Activated effector memory CD4-positive, alpha-beta T cell treated with anti-CD3 and anti-CD28 coated beads, Interleukin-2, amount 50 U/mL, for 16 hours (primary cell): ENCODE measurements around the gene HTD2.

Source experiments
- DNase-seq: peaks from one replicate; pipeline ENCODE4 v3.0.0-alpha.2; 2020

HTD2 gene

DNA sequence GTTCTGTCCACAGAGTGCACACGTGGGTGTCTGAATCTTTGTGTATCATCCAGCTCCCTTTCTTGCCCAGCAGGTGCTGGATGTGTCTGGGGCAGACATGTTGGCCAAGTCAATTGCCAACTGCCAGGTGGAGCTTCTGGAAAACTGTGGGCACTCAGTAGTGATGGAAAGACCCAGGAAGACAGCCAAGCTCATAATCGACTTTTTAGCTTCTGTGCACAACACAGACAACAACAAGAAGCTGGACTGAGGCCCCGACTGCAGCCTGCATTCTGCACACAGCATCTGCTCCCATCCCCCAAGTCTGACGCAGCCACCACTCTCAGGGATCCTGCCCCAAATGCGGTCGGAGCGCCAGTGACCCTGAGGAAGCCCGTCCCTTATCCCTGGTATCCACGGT, 12.8 kb upstream of the HTD2 start:
- no peak for DNase-seq

DNA sequence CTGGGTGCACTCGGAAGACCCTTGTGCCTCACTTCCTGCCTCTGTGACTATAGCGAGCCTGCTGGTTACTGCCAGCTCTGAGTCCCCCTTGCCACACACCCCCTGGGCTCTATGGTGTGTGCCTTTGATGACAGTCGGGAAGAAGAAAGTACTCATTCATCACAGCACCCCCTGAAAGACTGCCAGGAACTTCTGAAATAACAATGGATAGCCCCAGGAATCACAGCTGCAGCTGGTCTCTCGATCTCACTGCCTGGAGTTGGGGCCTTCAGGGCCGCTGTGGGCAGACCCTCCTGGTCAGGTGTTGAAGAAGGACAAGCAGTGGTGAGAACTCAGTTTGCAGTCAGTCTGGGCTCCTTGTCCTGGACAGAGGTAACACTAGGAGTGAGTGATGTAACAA, 10.1 kb upstream of the HTD2 start:
- DNase-seq: no peak

DNA sequence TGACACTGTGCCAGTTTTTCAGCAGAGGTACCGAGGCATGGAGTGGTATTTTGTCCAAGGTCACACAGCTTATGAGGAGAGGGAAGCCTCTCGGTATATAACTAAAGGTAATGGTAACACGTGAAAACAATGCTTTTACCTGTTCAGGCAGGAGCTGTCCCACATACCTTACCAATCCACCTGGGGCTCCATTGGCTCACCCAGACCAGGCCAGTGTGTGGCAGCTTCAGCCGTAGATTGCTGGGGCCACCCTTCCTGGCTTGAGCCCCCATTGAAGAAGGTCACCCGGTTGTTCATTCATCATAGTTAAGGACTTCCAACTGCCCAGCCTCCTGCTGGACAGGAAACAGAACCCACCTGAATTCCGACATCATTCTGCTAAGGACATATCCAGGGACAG, 9.5 kb upstream of the HTD2 start:
- DNase-seq: no peak

DNA sequence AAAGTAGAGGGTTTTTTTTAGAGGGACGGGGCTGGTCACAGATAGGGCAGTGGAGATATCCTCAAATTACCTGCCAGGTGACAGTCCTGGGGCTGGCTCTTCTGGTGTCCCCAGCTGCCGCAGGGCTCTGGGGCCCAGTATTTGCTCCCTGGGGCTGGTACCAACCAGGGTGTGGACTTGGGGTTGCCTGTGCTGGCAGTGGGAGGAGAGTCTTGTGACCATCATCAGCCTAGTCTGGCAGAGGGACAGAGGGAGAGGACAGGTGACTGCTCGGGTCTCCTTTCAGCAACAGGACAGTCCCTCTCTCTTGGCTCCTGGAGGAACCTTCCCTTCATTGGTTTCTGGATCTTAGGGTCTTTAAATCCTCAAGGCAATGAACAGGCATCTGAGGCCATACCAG, 8.1 kb upstream of the HTD2 start:
- no peak for DNase-seq

DNA sequence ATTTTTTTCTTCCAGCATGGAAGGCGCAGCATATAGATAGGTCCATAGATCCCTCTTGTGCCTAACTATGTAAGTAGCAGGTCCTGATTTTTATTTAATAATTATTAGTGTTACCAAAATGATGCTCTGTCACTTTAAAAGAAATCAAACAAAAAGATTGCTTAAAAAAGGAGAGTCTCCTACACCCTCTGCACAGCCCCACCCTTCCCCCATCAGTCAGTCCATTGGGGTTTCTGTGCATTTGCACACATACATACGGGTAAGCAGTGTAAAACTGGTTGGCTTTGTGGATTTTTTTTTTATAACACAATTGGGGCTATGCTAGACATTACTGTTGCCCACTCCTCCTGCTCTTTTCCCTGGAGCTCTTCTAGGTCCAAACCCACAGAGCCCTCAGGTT, 7.2 kb upstream of the HTD2 start:
- no peak for DNase-seq

DNA sequence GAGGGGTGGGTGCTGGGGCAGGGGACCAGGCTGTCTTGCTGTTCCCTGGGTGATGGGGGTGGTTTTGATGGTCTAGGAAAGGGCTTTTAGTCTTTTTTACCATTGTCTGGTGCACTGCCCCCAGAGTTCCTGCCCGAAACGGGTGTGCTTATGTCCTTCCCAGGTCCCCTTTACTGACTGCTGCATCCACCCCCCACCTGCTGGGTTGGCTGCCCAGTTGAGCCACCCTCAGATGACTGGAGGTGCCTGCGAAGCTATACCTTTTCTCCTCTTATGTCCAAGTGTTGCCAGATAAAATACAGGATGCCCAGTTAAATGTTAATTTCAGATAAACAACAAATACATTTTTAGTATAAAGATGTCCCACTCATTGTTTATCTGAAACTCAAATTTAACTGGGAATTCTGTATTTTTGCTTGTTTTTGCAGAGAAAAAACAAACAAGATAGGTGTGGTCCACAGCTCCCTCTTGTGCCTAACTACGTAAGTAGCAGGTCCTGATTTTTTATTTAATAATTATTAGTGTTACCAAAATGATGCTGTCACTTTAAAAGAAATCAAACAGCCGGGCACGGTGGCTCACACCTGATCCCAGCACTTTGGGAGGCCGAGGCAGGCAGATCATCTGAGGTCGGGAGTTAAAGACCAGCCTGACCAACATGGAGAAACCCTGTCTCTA, 6.3 kb upstream of the HTD2 start:
- no peak for DNase-seq

DNA sequence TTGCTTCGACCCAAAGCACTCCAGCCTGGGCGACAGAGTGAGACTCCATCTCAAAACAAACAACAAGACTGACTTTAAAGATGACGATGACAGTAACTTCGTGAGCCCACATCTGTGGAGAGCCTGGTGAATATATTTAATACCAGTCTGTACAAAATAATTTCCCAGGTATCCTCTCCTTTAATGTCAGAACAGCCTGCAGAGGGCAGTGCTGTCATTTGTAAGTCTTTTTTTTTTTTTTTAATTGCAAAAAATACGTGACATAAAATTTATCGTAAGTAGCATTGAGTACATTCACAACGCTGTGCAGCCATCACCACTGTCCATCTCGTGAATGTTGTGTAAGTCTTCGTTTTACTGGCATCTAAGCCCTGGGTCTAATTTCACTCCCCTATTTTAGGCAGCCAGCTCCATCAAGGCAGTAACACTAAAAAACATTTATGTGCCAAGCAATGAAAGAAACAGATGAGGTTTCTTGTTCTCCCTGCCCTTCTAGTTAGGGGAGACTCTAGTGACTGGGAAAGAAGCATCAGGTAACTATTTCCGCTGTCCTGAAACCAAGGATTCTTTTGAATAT, 1.4 kb downstream of the HTD2 start:
- peak; percentile 66 for DNase-seq

DNA sequence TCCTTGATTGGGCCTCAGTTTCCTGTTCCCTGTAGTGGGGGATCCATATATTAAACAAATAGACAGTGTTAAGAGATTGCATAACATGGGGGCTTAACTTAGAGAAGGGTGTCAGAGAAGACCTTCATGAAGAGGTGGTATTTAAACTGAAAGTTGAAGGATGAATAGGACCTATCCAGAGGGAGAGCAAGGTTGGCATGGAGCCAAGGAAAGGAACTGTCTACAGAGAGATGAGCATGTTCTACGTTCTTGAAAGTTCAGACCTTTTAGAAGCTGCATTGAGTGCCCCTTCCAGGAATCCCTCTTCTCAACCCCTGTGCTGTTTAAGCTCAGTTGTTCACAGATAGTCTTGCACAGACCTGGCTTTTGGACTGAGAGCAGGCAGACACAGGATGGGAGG, 2.4 kb downstream of the HTD2 start:
- peak; percentile 28 for DNase-seq

DNA sequence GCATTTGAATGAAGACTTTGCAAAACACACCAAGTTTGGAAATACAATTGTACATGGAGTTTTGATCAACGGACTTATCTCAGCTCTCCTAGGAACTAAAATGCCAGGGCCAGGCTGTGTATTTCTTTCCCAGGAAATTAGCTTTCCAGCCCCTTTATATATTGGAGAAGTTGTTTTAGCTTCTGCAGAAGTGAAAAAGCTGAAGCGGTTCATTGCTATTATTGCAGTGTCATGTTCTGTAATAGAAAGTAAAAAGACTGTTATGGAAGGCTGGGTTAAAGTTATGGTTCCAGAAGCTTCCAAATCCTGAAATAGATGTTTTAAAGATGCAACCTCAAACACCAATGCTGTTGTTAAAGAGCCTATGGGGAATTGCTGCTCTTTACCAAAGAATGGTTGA, 11.5 kb downstream of the HTD2 start:
- DNase-seq: no peak

DNA sequence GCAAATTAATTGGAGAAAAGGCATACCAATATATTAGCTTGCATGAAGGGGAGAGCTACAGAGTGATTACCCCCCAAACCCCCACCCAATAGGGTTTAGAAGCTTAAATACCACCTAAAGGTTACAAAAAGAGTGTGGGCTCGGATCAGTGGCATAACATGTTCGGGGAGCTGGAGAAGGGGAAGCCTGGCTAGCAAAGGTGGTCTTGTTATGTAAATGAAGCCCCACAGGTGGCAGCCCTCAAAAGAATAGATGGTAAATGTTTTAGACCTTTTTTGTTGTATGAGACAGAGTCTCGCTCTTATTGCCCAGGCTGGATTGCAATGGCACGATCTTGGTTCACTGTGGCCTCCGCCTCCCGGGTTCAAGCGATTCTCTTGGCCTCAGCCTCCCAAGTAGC, 15.5 kb downstream of the HTD2 start:
- DNase-seq: no peak

DNA sequence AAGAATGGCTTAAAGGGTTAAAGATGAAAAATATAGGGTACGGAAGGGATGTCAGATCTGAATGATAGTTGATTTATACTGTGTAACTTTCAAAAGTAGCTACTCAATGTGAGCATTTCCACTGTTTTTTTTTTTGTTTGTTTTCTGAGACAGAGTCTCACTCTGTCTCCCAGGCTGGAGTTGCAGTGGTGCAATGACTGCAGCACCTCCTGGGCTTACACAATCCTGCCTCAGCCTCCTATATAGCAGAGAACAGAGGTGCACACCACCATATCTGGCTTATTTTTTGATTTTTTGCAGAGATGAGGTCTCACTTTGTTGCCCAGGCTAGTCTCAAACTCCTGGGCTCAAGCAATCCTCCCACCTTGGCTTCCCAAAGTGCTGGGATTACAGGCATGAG, 16.5 kb downstream of the HTD2 start:
- DNase-seq: no peak

DNA sequence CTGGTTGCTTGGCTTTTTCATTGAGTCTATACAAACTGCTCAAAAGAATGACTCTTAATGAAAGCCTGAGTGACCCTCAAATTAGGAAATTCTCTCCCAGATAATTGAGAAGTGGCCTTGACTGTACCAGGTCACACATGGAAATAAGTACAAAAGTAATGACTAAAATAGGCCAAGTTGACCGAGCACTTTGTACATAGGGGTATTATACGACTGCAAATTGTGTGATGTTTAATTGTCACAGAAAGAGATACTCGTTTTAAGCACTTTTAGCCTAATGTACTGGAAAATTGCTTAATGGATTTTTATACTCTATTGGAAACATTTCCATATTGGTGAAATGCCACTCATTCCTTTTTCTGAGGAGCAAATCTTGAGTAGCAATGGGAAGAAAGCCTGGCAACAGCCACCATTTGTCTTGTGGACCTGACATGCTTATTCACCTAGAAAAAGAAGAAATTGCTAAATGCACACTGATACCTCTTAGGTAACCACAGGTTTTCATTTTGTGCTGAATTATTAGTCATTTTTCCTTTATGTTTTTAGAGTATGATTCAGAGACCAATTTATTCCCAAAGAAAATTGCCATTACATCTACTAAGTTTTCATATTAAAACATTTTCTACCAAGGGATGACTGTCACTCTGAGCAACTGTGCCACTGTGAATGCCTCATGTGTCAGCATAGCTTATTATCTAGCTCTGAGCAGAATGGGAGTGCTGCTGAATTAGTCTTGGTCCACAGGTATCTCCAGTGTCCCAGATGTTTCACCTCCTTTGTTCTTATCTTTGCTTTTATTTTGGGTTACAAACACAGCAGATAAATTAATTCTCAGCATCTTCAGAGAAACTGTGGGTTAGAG, 17.4 kb downstream of the HTD2 start:
- DNase-seq: no peak

DNA sequence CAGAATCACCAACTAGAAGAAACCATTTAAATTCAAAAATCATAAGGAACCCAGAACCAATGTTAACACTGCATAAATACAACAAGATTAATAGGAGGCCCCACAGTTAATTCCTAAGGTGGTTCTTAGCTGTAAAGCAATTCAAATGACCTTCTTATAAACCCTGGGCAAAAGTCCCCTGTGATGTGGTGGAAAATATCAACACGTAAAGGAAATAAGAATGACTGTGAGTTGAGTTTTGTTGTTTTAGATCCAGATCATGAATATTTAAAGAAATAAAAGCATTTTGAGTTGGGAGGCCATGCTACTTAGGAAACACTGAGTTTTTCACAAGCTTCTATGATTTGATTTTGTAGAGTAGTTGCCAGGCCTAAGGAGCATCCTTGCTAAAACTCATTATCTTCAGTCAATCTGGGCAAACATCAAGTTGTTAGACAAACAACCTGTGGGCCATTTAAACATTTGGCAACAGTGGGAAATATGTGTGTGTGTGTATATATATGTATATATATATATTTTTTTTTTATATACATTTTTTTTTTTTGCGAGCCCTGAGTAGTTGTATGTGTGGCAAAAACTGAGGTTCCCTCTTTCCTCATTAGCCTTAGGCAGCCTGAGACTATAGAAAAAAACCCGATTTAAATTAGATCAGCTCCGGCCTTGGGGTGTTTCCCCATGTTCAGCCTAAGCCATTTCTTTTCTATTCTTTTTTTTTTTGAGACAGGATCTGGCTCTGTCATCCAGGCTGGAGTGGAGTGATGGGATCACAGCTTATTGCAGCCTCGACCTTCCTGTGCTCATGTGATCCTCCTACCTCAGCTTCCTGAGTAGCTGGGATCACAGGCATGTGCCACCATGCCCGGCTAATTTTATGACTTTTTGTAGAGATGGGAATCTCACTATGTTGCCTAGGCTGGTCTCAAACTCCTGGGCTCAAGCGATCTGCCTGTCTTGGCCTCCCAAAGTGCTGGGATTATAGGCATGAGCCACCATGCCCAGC, 18.4 kb downstream of the HTD2 start:
- no peak for DNase-seq

DNA sequence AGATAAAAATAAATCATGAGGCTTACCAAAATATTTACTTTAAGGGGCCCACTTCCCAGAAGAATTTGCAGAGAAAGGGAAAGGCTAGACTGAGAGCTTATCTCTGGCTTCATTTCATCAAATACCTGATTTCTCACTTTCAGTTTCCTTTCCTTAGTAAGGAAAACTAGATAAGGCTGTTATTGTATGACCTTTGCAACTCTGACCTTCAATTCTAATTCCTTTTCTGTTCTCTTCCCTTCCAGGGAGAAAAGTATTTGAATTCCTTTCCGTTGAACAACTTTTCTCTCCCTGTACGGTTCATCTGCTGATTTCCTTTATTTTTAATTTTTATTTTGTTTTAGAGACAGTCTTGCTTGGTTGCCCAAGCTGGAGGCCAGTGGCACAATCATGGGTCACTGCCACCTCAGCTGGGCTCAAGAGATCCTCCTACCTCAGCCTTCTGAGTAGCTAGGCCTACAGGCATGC, 19.2 kb downstream of the HTD2 start:
- no peak for DNase-seq

DNA sequence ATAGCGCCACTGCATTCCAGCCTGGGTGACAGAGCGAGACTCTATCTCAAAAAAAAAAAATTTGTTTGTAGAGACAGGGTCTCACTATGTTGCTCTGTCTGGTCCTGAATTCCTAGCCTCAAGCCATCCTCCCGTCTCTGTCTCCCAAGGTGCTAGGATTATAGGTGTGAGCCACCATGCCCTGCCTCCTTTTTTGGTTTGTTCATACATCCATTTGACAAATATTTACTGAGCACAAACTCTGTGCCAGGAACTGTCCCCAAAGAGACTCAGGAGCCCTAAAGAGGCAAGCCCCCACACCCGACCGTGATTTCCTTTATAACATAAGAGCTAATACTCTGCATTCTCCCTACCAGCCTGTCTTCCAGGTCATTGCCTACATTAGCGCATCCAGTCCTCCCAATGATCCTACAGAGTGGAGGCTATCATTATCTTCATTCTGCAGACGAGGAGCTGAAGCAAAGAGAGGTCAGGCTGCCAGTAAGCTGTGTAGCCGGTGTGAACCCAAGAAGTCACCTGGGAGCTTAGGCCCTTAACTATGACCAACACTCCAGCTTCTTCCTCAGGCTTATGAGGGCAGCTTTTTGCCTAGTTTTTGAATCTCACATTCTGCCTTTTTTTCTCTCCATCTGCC, 20.1 kb downstream of the HTD2 start:
- DNase-seq: no peak

DNA sequence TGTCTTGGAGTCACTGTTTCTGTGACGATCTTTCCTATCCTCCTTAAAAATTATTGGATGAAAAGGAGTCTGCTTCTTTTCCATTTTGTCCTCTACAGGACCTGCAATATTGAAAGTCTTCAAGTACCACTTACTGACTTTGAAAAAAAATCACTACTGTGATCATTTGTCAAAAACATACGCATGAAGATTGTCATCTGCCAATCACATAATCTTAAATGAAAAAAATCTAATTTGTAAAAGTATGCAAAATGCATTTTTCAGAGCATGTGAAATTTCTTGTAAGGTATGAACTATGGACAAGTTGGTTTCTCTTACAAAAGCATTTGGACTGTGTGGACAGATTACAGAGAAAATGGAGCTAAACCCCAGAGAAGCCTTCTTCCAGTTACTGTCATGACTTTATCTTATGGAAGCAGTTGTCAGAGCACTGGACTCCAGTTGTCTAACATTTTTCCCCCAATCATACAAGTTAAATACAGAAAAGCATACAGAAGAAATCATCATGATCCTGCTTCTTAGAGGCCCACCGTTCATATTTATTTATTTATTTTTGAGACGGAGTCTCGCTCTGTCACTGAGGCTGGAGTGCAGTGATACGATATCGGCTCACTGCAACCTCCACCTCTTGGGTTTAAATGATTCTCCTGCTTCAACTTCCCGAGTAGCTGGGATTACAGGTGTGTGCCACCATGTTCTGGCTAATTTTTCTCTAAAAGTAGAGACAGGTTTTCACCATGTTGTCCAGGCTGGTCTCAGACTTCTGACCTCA, 23.0 kb downstream of the HTD2 start:
- no peak for DNase-seq

DNA sequence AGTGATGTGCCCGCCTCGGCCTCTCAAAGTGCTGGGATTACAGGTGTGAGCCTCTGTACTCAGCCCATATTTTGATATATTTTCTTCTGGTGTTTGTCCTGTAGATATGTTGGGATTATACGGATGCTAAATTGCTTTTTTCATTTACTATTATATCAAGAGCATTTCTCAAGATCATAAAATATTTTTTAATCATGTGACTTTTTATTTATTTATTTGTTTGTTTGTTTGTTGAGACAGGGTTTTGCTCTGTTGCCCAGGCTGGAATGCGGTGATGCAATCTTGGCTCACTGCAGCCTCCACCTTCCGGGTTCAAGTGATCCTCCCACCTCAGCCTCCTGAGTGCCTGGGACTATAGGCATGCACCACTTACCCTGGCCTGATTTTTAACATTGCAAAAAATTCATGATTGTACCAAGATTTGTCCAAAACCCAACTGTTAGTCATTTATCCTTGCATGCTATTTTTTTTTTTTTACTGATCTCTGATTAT, 23.6 kb downstream of the HTD2 start:
- no peak for DNase-seq

DNA sequence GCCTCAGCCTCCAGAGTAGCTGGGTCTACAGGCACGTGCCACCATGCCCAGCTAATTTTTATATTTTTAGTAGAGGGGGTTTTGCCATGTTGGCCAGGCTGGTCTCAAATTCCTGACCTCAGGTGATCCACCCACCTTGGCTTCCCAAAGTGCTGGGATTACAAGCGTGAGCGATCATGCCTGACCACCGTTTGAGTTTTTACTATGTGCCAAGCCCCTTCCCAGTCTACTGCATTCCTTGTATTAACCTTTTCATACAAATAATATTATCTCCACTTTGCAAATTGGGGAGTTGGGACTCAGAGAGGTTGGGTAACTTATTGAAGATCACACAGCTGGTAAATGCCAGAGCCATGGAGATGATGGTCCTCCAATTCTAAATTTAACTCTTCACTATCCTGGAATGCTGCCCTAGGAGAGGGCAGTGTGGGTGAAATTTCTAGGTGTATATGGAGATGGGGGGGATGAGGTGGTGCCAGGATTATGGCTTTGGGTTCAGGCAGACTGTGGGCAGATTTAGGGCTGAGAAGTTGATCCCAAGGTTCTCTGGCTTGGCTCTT, 25.4 kb downstream of the HTD2 start:
- no peak for DNase-seq

DNA sequence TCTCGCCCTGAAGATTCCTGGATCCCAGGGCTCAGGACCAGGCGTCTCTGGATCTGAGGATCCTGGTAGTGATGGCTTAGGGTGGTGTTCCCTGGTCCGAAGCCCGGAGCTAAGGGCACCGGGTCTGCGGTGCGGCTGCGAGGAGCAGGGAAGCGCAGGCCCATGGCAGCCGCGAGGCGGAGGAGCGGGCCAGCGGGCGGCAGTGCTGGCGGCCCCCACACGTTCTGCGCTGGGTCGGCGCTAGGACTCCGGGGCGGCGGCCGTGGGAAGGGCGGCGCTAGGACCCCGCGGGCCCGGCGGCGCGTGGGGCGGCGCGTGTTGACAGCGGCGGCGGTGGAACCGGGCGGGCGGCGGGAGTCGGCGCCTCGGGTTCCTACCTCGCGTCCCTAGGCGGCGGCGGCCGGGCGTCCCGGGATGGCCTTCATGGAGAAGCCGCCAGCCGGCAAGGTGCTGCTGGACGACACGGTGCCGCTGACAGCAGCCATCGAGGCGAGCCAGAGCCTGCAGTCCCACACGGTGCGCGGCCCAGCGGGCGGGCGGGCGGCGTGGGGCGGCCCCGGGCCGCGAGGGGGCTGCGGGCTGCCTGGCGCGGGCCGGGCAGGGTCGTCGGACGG, 26.4 kb downstream of the HTD2 start, which contains the start of gene PXK:
PXK (plus strand) TSS at position 318 of the 614 bp plus-strand sequence; CDS start at position 415, 97 bp downstream.
- peak; percentile 93 for DNase-seq
